ENCODE results near the gene MRPS2. TPM values are rescaled to one million over a fixed set of nuclear protein-coding genes. Genes with fewer than 3 reads are reported as not detected.
"Not testable (repeated sequence)": the region's sequence is repeated elsewhere in the genome, so short reads cannot be mapped to it uniquely, and the experiment has no call there.

MRPS2 gene
- total RNA-seq, 4 donors from 2014 or later, result 21.4 to 37.6 (median 25.6) TPM

DNA sequence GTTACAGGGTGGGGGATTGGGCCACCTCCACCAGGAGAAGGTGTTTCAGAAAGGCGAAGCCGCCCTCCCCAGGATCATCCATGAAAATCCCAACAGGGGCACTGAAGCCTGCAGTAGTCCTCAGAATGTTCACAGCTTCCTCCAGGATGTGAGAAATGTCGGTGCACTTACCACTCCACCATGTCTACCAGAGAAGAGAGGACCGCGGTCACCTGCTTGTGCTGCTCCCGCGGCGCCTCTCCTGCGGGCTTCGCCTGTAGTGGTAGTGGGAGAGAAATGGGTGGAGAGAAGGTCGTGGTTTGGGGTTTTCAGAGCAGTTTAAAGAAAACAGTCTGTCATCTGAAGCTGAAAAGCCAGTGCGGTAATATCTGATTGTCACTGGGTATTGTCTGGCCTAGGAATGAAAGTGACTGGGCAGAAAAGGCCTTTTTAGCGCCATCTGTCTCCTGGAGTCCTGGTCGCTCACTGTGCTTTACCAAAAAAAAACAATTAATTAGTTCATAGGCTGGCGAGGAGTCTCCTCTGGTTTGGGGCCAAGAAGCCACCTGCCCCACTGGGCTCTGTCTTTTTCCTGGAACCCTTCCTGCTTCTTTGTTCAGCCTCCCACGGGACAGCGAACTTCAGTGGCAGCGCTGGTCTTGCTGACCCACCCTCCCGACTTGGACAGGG, 43.9 kb upstream of the MRPS2 start:
- no peak for ATAC-seq
- TF ChIP-seq POLR2A (IDR thresholded peaks at IDR 0.05) (no peak), POLR2AphosphoS5 (IDR thresholded peaks at IDR 0.05) (no peak), EP300 (IDR thresholded peaks at IDR 0.05) (no peak)
- TF ChIP-seq, protein P1, sequence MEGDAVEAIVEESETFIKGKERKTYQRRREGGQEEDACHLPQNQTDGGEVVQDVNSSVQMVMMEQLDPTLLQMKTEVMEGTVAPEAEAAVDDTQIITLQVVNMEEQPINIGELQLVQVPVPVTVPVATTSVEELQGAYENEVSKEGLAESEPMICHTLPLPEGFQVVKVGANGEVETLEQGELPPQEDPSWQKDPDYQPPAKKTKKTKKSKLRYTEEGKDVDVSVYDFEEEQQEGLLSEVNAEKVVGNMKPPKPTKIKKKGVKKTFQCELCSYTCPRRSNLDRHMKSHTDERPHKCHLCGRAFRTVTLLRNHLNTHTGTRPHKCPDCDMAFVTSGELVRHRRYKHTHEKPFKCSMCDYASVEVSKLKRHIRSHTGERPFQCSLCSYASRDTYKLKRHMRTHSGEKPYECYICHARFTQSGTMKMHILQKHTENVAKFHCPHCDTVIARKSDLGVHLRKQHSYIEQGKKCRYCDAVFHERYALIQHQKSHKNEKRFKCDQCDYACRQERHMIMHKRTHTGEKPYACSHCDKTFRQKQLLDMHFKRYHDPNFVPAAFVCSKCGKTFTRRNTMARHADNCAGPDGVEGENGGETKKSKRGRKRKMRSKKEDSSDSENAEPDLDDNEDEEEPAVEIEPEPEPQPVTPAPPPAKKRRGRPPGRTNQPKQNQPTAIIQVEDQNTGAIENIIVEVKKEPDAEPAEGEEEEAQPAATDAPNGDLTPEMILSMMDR (IDR thresholded peaks at IDR 0.05), result no peak
- Histone ChIP-seq H3K9me3 (peaks cover 0 to 24% (median 0%) of the 10 kb centered on the region in 3 donors), H3K4me1 (no peaks in the 10 kb centered on the region), H3K27ac (no peak overlapping the region), H3K27me3 (peaks cover 70% of the 10 kb centered on the region), H3K4me3 (no peak overlapping the region), H3K36me3 (no peaks in the 10 kb centered on the region)
- whole genome bisulfite sequencing, 2 donors (ENCODE audit: low coverage in 1 of 2), result 45 to 65% methylated on average over 4 to 7 of the region's 19 CpGs

DNA sequence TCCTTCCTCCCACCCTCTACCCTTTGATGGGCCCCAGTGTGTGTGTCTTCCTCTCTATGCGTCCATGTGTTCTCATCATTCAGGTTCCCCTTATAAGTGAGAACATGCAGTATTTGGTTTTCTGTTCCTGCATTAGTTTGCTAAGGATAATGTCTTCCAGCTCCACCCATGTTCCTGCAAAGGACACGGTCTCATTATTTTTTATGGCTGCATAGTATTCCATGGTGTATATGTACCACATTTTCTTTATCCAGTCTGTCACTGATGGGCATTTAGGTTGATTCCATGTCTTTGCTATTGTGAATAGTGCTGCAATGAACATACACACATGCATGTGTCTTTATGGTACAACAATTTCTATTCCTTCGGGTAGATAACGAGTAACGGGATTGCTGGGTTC, 42.0 kb upstream of the MRPS2 start:
- H3K4me1 ChIP-seq, ATAC-seq, H3K36me3 ChIP-seq, H3K4me3 ChIP-seq, H3K27ac ChIP-seq: not testable (repeated sequence)
- Histone ChIP-seq H3K27me3 (peaks cover 69% of the 10 kb centered on the region), H3K9me3 (peaks cover 0 to 19% (median 0%) of the 10 kb centered on the region in 3 donors)
- WGBS, 2 donors (ENCODE audit: low coverage in 1 of 2), result 92 to 94% methylated on average over 4 to 5 of the region's 5 CpGs

DNA sequence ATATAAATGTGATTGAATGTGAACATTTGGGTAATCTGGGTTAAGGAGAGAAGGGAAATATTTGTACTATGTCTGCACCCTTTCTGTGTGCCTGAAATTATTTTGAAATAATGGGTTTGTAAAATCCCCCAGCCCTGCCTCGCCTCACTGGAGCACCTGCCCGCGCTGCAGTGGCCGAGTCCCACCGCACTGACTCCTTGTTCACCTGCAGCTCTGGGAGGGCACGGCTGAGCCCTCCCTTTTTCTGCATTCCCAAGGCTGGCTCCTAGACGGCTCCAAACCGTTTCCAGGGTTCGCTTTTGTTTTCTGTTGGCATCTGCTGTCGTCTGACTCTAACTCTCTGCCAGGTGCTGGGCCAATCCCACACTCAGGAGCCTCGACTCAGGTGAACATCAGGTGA, 38.5 kb upstream of the MRPS2 start:
- Histone ChIP-seq H3K4me1 (no peaks in the 10 kb centered on the region), H3K4me3 (no peak overlapping the region), H3K9me3 (no peaks in the 10 kb centered on the region), H3K27me3 (peaks cover 35% of the 10 kb centered on the region), H3K27ac (no peak overlapping the region), H3K36me3 (no peaks in the 10 kb centered on the region)
- no peak for TF ChIP-seq POLR2AphosphoS5 (IDR thresholded peaks at IDR 0.05)
- TF ChIP-seq, protein P1 (IDR thresholded peaks at IDR 0.05), result no peak
- TF ChIP-seq POLR2A (IDR thresholded peaks at IDR 0.05), result no peak
- no peak for TF ChIP-seq EP300 (IDR thresholded peaks at IDR 0.05)
- ATAC-seq, result no peak
- 73 to 82% methylated on average over 3 to 9 of the region's 11 CpGs for WGBS, 2 donors (ENCODE audit: low coverage in 1 of 2)

DNA sequence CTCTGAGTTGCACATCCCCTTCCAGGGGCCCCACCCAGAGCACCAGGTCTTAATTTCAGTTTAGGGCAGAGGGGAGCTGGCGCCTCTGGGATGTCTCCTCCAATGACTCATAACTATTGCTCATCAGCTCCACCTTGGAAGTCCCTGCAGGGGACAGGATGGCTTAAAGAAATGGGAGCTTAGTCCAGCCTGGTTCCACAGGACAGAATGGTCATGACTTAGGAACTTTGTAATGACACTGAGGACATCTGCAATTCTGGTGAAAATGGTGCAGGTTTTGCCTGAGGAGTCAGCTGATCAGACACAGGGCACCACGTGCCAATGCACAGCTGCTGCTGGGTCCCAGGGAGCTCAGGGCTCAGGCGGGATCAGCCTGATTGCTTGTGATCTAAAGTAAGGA, 37.3 kb upstream of the MRPS2 start:
- 50 to 63% methylated on average over 1 to 3 of the region's 3 CpGs for WGBS, 2 donors (ENCODE audit: low coverage in 1 of 2)
- H3K27ac ChIP-seq, result no peak overlapping the region
- TF ChIP-seq EP300 (IDR thresholded peaks at IDR 0.05), result no peak
- no peak for TF ChIP-seq POLR2AphosphoS5 (IDR thresholded peaks at IDR 0.05)
- TF ChIP-seq, protein P1 (IDR thresholded peaks at IDR 0.05), result no peak
- no peak for TF ChIP-seq POLR2A (IDR thresholded peaks at IDR 0.05)
- peaks cover 28% of the 10 kb centered on the region for H3K27me3 ChIP-seq
- ATAC-seq, result no peak
- H3K4me3 ChIP-seq, result no peak overlapping the region
- no peaks in the 10 kb centered on the region for H3K4me1 ChIP-seq
- no peaks in the 10 kb centered on the region for H3K36me3 ChIP-seq
- H3K9me3 ChIP-seq, result no peaks in the 10 kb centered on the region

DNA sequence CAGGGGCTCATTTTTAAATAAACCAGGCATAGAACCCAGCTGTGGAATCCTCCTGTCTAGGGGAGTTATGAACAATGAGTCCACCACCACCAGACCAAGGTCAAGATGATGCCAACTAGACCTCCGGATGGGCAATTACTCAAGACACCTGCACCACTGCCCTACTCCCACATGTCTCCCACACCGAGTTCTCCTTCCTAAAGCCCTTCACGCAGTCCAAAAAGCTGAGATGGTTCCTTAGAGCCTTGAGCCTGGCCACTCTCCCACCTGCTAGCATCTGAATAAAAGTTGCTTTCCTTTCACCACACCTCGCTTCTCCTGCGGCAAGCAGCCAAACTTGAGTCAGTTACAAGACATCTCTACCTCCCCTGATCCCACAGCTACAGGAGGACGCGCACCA, 36.3 kb upstream of the MRPS2 start:
- WGBS, 2 donors (ENCODE audit: low coverage in 1 of 2), result 80 to 85% methylated on average over 1 to 4 of the region's 7 CpGs
- H3K4me3 ChIP-seq, result no peak overlapping the region
- H3K4me1 ChIP-seq, result no peaks in the 10 kb centered on the region
- H3K27me3 ChIP-seq, result peaks cover 31% of the 10 kb centered on the region
- ATAC-seq, result no peak
- H3K36me3 ChIP-seq, result no peaks in the 10 kb centered on the region
- TF ChIP-seq EP300 (IDR thresholded peaks at IDR 0.05), result no peak
- no peak for TF ChIP-seq POLR2A (IDR thresholded peaks at IDR 0.05)
- TF ChIP-seq, protein P1 (IDR thresholded peaks at IDR 0.05), result no peak
- TF ChIP-seq POLR2AphosphoS5 (IDR thresholded peaks at IDR 0.05), result no peak
- no peak overlapping the region for H3K27ac ChIP-seq
- H3K9me3 ChIP-seq, result no peaks in the 10 kb centered on the region

Data from gastroesophageal sphincter (tissue), 4 donors.